Activated CD4-positive, alpha-beta T cell treated with anti-CD3 and anti-CD28 coated beads, Interleukin-2, amount 50 U/mL, for 48 hours (primary cell): Measurements from ENCODE around the gene SOCS6.
"Not testable (repeated sequence)": the region's sequence is repeated elsewhere in the genome, so short reads cannot be mapped to it uniquely, and the experiment has no call there.

ENCODE experiments used
- DNase-seq, 2 experiments: peaks; one replicate each; pipeline ENCODE4 v3.0.0-alpha.2; 2020

The SOCS6 gene

GRCh38 chr18:70363861-70364260, 75.0 kb downstream of the SOCS6 start:
- DNase-seq = no peak

GRCh38 chr18:70365361-70365760, 76.5 kb downstream of the SOCS6 start:
- DNase-seq = no peak

GRCh38 chr18:70366174-70366573, 77.3 kb downstream of the SOCS6 start:
- no peak for DNase-seq

GRCh38 chr18:70366670-70367069, 77.8 kb downstream of the SOCS6 start:
- no peak for DNase-seq

- not testable (repeated sequence) for DNase-seq
Observed at GRCh38 chr18:70367344-70367743, 78.5 kb downstream of the SOCS6 start.

- DNase-seq = no peak
Observed at GRCh38 chr18:70368903-70369302, 80.1 kb downstream of the SOCS6 start.

- DNase-seq = no peak
Observed at GRCh38 chr18:70370762-70371733, 82.2 kb downstream of the SOCS6 start.

- DNase-seq = no peak
Observed at GRCh38 chr18:70371908-70372307, 83.1 kb downstream of the SOCS6 start.

- no peak for DNase-seq
Observed at GRCh38 chr18:70372450-70373041, 83.7 kb downstream of the SOCS6 start.

- DNase-seq = no peak
Observed at GRCh38 chr18:70373042-70373519, 84.2 kb downstream of the SOCS6 start.

GRCh38 chr18:70374154-70374553, 85.3 kb downstream of the SOCS6 start:
- no peak for DNase-seq

- no peak for DNase-seq
Observed at GRCh38 chr18:70376137-70376913, 87.5 kb downstream of the SOCS6 start.

- no peak for DNase-seq
Observed at GRCh38 chr18:70376914-70377258, 88.0 kb downstream of the SOCS6 start.

- DNase-seq = no peak
Observed at GRCh38 chr18:70377317-70377799, 88.5 kb downstream of the SOCS6 start.

- no peak for DNase-seq
Observed at GRCh38 chr18:70377857-70378701, 89.2 kb downstream of the SOCS6 start.
